Smooth muscle cell (in vitro differentiated cells): Measurements from ENCODE around the gene NTSR1. TPM values are rescaled to one million over a fixed set of nuclear protein-coding genes. Genes with fewer than 3 reads are reported as not detected.

Source experiments
- DNase-seq: peaks from one replicate; lab custom pipeline; 2025; ENCODE audit not compliant: unreplicated experiment; lab: John Stamatoyannopoulos, UW
- H2AFZ ChIP-seq: fragments of 200-600 bp; sonication (generic); 2 replicates; pipeline ENCODE4 v1.6.0; 2016; ENCODE audit warnings: antibody characterized with exemption, low read depth, mild to moderate bottlenecking
- H3F3A ChIP-seq: fragments of 200-600 bp; sonication (generic); 2 replicates; pipeline ENCODE4 v1.6.0; 2017; ENCODE audit warnings: antibody characterized with exemption, low read depth
- H3K27ac ChIP-seq: fragments of 200-600 bp; sonication (generic); 2 replicates; pipeline ENCODE4 v1.5.1; 2016; ENCODE audit warnings: low read depth, mild to moderate bottlenecking
- H3K27me3 ChIP-seq: fragments of 200-600 bp; sonication (generic); 2 replicates; pipeline ENCODE4 v1.6.1; 2016; ENCODE audit warnings: low read depth, mild to moderate bottlenecking
- H3K36me3 ChIP-seq: fragments of 200-600 bp; sonication (generic); 2 replicates; pipeline ENCODE4 v1.5.1; 2016; ENCODE audit warnings: low read depth
- H3K4me1 ChIP-seq: fragments of 200-600 bp; sonication (generic); 2 replicates; pipeline ENCODE4 v1.5.1; 2016; ENCODE audit warnings: low read depth
- H3K4me2 ChIP-seq: fragments of 200-600 bp; sonication (generic); 2 replicates; pipeline ENCODE4 v1.6.0; 2016; ENCODE audit warnings: mild to moderate bottlenecking
- H3K4me3 ChIP-seq: fragments of 200-600 bp; sonication (generic); 2 replicates; pipeline ENCODE4 v1.5.1; 2016; ENCODE audit warnings: mild to moderate bottlenecking
- H3K79me2 ChIP-seq: fragments of 200-600 bp; sonication (generic); 2 replicates; pipeline ENCODE4 v1.6.0; 2016; ENCODE audit warnings: low read depth, mild to moderate bottlenecking
- H3K9ac ChIP-seq: fragments of 200-600 bp; sonication (generic); 2 replicates; pipeline ENCODE4 v1.6.0; 2016; ENCODE audit warnings: low read depth
- H3K9me3 ChIP-seq: fragments of 200-600 bp; sonication (generic); replicated peaks from 2 replicates; pipeline ENCODE4 v1.5.1; 2016; ENCODE audit warnings: low read depth
- H4K20me1 ChIP-seq: fragments of 200-600 bp; sonication (generic); 2 replicates; pipeline ENCODE4 v1.6.0; 2016; ENCODE audit warnings: low read depth
- CTCF ChIP-seq: fragments of 200-600 bp; sonication (generic); IDR thresholded peaks from 2 replicates; pipeline ENCODE4 v1.5.1; 2017; ENCODE audit warnings: borderline replicate concordance, mild to moderate bottlenecking, antibody characterized with exemption; ENCODE audit not compliant: insufficient read depth, poor library complexity, severe bottlenecking
- WGBS: methylation state at CpG from one replicate; pipeline ENCODE4 v1.1.7; 2016; ENCODE audit warnings: low lambda C conversion rate; 5-methylcytosine and 5-hydroxymethylcytosine counted together
- polyA plus RNA-seq: library from polyadenylated mRNA; unstranded; fragments of >200 nt; fragmentation: Nextera tagmentation; extraction: Ambion mirVana; gene quantifications from 2 replicates; pipeline ENCODE4 v1.2.1, GENCODE V29; 2016
- total RNA-seq: library from RNA; depleted of rRNA; stranded (reverse); fragments of >200 nt; gene quantifications from 2 replicates; pipeline ENCODE4 v1.2.3, GENCODE V29; 2014

The NTSR1 gene
- total RNA-seq (0.09 TPM in 1 of 2 replicates, not detected in the other), polyA plus RNA-seq (0.28 TPM in 1 of 2 replicates, not detected in the other)

- Histone ChIP-seq H3K4me3 (no peak within 1 kb of the TSS), H3K4me2 (peak within 1 kb of the TSS; percentile 40), H3K27ac (no peak within 1 kb of the TSS), H3K4me1 (peaks cover 4% of the 10 kb centered on the region), H3K36me3 (no peaks in the 10 kb centered on the region), H3K9me3 (no peaks in the 10 kb centered on the region), H3K27me3 (peaks cover 52% of the 10 kb centered on the region), H3K9ac (no peak within 1 kb of the TSS), H2AFZ (no peak within 1 kb of the TSS), H3K79me2 (no peaks in the 10 kb centered on the region), H3F3A (no peaks in the 10 kb centered on the region), H4K20me1 (no peaks in the 10 kb centered on the region)
- WGBS = 23% methylated on average over 66 of the region's 124 CpGs
- DNase-seq = no peak
- TF ChIP-seq CTCF = no peak
These were observed at the start of gene NTSR1 for GRCh38 chr20:62708591-62709536. Gene NTSR1 (plus strand): TSS chr20:62708836. CDS start chr20:62709208, 372 bp downstream.

GRCh38 chr20:62659488-62660239 lies 49.0 kb upstream of the NTSR1 start:
- Histone ChIP-seq H4K20me1 (no peaks in the 10 kb centered on the region), H3K9me3 (no peaks in the 10 kb centered on the region), H3K27ac (no peak overlapping the region), H3K4me1 (no peaks in the 10 kb centered on the region), H3K27me3 (no peaks in the 10 kb centered on the region), H3K9ac (no peak overlapping the region), H3F3A (no peaks in the 10 kb centered on the region), H3K4me2 (no peak overlapping the region), H2AFZ (no peak overlapping the region), H3K79me2 (no peaks in the 10 kb centered on the region), H3K4me3 (no peak overlapping the region), H3K36me3 (no peaks in the 10 kb centered on the region)
- WGBS = 95% methylated on average over 29 of the region's 29 CpGs
- no peak for DNase-seq
- no peak for TF ChIP-seq CTCF

DNA sequence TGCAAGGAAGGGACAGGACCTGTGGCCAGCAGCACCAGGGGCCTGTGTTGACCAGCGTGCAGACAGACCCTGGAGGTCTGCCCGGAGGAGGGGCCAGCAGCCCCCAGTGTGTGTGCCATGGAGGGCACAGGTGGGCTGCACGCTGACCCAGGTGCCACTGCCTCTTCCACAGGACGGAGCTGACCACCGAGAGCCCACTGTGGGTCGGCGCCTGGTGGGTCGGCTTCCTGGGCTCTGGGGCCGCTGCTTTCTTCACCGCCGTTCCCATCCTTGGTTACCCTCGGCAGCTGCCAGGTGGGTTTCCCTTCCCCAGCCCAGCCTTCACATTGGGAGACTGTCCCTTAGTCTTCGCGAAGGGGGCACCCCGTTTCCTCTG lies 48.4 kb upstream of the NTSR1 start:
- WGBS = 98% methylated on average over 15 of the region's 15 CpGs
- H3K9me3 ChIP-seq = no peaks in the 10 kb centered on the region
- DNase-seq = no peak
- H3K27me3 ChIP-seq = no peaks in the 10 kb centered on the region
- no peak overlapping the region for H3K9ac ChIP-seq
- H4K20me1 ChIP-seq = no peaks in the 10 kb centered on the region
- no peak overlapping the region for H2AFZ ChIP-seq
- no peak for TF ChIP-seq CTCF
- H3K4me2 ChIP-seq = no peak overlapping the region
- no peaks in the 10 kb centered on the region for H3K36me3 ChIP-seq
- no peaks in the 10 kb centered on the region for H3K4me1 ChIP-seq
- H3K79me2 ChIP-seq = no peaks in the 10 kb centered on the region
- no peaks in the 10 kb centered on the region for H3F3A ChIP-seq
- no peak overlapping the region for H3K27ac ChIP-seq
- no peak overlapping the region for H3K4me3 ChIP-seq
